ENCODE data around the gene MTMR3.

The MTMR3 gene

DNA sequence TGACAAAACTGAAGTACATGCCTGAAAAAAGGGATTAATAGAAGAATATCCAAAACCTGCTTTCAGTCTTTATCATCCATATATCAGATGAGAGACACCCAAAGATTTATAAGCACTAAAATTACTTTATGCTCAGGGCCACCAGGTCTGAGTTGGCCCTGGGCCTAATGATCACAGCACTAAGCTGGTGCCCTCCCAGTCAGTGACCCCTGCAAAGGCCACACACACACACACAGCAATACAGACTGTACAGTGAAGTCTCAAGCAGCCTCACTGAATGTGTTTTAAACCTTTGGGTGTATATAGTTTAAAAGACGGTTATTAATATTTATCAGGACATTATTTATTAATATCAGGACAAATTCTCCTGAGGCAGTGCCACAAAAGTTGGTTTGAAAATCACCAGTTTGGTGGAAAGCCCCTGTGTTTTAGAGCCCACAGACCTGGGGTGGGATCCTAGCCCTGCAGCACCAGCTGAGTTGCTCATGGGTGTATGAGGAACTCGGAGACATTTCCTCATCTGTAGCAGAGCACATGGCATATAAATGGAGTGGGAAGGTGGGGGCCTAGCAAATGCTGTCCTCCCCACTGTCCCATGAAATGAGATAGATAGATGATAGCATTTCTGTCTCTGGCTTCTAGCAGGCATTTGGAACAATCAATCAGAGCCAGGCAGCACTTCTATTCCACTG, 148.9 kb downstream of the MTMR3 start:
- Histone ChIP-seq H3K4me1 (ENCODE audit: insufficient read depth, poor library complexity, severe bottlenecking) (no peaks in the 10 kb centered on the region), H3K27me3 (ENCODE audit: insufficient read depth, poor library complexity, severe bottlenecking) (no peaks in the 10 kb centered on the region), H3K4me3 (ENCODE audit: severe bottlenecking) (no peak overlapping the region), H3K27ac (ENCODE audit: poor library complexity, severe bottlenecking) (no peak overlapping the region), H3K36me3 (ENCODE audit: low read depth) (no peaks in the 10 kb centered on the region), H3K9me3 (ENCODE audit: severe bottlenecking) (no peaks in the 10 kb centered on the region)
- no peak for DNase-seq (ENCODE audit: low spot score)
- TF ChIP-seq, protein P1, sequence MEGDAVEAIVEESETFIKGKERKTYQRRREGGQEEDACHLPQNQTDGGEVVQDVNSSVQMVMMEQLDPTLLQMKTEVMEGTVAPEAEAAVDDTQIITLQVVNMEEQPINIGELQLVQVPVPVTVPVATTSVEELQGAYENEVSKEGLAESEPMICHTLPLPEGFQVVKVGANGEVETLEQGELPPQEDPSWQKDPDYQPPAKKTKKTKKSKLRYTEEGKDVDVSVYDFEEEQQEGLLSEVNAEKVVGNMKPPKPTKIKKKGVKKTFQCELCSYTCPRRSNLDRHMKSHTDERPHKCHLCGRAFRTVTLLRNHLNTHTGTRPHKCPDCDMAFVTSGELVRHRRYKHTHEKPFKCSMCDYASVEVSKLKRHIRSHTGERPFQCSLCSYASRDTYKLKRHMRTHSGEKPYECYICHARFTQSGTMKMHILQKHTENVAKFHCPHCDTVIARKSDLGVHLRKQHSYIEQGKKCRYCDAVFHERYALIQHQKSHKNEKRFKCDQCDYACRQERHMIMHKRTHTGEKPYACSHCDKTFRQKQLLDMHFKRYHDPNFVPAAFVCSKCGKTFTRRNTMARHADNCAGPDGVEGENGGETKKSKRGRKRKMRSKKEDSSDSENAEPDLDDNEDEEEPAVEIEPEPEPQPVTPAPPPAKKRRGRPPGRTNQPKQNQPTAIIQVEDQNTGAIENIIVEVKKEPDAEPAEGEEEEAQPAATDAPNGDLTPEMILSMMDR (IDR thresholded peaks at IDR 0.05; ENCODE audit: poor library complexity, severe bottlenecking): no peak
- ATAC-seq (ENCODE audit: low read depth): no peak

DNA sequence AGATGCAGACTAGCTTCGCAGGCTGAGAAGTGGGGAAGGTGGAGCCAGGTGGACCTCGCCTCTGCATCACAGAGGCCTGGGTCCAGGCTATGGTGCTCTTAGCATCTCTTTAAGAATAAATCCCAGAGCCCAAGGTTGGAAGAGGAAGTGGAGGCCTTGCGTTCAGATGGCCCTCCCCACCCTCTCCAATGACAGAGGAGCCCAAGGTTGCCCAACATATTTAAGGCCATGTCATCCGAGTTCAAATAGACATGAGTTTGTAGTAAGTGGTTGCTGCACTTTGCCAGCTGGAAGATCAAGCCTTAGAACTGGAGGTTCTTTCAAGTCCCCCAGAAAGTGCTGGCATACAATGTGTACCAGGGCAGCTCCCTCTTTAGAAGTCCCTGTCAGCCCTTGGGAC, 150.2 kb downstream of the MTMR3 start:
- TF ChIP-seq, protein P1 (IDR thresholded peaks at IDR 0.05; ENCODE audit: poor library complexity, severe bottlenecking): no peak

DNA sequence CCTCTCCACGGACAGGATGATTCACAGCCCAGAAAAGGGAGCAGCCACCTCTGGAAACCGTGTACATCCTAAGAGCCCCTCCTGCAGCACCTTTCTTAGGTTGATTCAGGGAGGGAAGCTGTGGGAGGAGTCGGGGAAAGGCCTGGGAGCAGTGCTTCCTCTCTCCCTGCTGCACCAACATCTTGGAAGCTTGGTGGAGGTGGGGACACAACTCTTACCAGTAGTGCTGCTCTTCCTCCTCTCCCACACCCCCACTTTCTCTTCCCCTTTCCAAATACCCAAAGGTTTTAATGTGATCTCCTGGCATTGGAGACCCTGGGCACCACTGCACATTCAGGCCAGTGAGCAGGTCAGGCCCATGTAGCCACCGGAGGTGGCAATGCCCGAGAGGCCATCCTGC, 150.9 kb downstream of the MTMR3 start:
- no peaks in the 10 kb centered on the region for H3K36me3 ChIP-seq (ENCODE audit: low read depth)
- H3K4me1 ChIP-seq (ENCODE audit: insufficient read depth, poor library complexity, severe bottlenecking): peaks cover 8% of the 10 kb centered on the region

More for the DNA sequence above, 150.2 kb downstream of the MTMR3 start:
- no peaks in the 10 kb centered on the region for H3K27me3 ChIP-seq (ENCODE audit: insufficient read depth, poor library complexity, severe bottlenecking)
- H3K9me3 ChIP-seq (ENCODE audit: severe bottlenecking): no peaks in the 10 kb centered on the region
- no peak overlapping the region for H3K4me3 ChIP-seq (ENCODE audit: severe bottlenecking)
- no peaks in the 10 kb centered on the region for H3K36me3 ChIP-seq (ENCODE audit: low read depth)
- ATAC-seq (ENCODE audit: low read depth): no peak
- DNase-seq (ENCODE audit: low spot score): no peak
- H3K27ac ChIP-seq (ENCODE audit: poor library complexity, severe bottlenecking): no peak overlapping the region
- peaks cover 2% of the 10 kb centered on the region for H3K4me1 ChIP-seq (ENCODE audit: insufficient read depth, poor library complexity, severe bottlenecking)

DNA sequence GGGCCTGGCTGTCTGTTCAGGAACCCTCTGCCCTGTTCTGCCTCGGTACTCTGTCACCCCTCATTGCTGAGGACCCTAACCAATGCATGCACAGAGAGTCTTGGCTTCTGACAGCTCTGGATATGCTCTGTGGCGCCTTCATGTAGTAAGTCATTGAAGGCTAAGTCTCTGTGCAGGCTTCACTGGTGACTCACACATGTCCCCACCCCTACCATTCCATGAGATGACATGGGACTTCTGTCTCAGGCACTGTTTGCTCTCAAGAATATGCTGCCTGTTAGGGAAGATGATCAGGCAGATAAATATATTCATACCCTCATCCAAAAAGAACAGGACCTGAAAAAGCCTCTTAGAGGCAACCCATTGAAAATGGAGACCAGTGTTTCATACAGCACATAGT, 153.7 kb downstream of the MTMR3 start:
- no peaks in the 10 kb centered on the region for H3K27me3 ChIP-seq (ENCODE audit: insufficient read depth, poor library complexity, severe bottlenecking)
- TF ChIP-seq, protein P1 (IDR thresholded peaks at IDR 0.05; ENCODE audit: poor library complexity, severe bottlenecking): no peak
- no peak overlapping the region for H3K27ac ChIP-seq (ENCODE audit: poor library complexity, severe bottlenecking)
- DNase-seq (ENCODE audit: low spot score) (no peak), ATAC-seq (ENCODE audit: low read depth) (no peak)
- H3K4me1 ChIP-seq (ENCODE audit: insufficient read depth, poor library complexity, severe bottlenecking): peaks cover 8% of the 10 kb centered on the region
- H3K36me3 ChIP-seq (ENCODE audit: low read depth): no peaks in the 10 kb centered on the region
- no peak overlapping the region for H3K4me3 ChIP-seq (ENCODE audit: severe bottlenecking)
- no peaks in the 10 kb centered on the region for H3K9me3 ChIP-seq (ENCODE audit: severe bottlenecking)

More for the DNA sequence above, 150.9 kb downstream of the MTMR3 start:
- Histone ChIP-seq H3K9me3 (ENCODE audit: severe bottlenecking) (no peaks in the 10 kb centered on the region), H3K4me3 (ENCODE audit: severe bottlenecking) (no peak overlapping the region), H3K27ac (ENCODE audit: poor library complexity, severe bottlenecking) (no peak overlapping the region), H3K27me3 (ENCODE audit: insufficient read depth, poor library complexity, severe bottlenecking) (no peaks in the 10 kb centered on the region)
- ATAC-seq (ENCODE audit: low read depth) (no peak), DNase-seq (ENCODE audit: low spot score) (no peak)
- TF ChIP-seq, protein P1 (IDR thresholded peaks at IDR 0.05; ENCODE audit: poor library complexity, severe bottlenecking): no peak

DNA sequence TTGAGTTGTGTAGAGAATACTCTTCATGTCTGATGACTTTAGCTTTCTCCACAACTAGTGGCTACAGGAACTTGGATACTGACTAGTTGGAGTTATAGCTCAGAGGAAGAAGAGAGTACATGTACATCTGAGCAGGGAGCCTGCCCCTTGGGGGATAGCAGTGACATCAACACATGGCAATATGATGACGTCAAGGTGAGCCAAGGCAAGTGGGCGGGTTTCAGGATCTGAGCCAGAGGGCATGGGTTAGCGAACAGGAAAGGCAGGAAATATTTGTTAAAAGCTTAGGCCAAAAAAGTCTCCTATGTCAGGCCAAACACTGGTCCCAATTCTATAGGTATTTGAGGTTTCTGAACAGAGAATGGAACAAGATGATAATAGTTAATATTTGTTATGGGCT, 155.2 kb downstream of the MTMR3 start:
- no peak for DNase-seq (ENCODE audit: low spot score)
- TF ChIP-seq, protein P1 (IDR thresholded peaks at IDR 0.05; ENCODE audit: poor library complexity, severe bottlenecking): no peak
- no peaks in the 10 kb centered on the region for H3K9me3 ChIP-seq (ENCODE audit: severe bottlenecking)
- H3K4me3 ChIP-seq (ENCODE audit: severe bottlenecking): no peak overlapping the region
- peaks cover 8% of the 10 kb centered on the region for H3K4me1 ChIP-seq (ENCODE audit: insufficient read depth, poor library complexity, severe bottlenecking)
- H3K36me3 ChIP-seq (ENCODE audit: low read depth): no peaks in the 10 kb centered on the region
- no peak for ATAC-seq (ENCODE audit: low read depth)
- no peaks in the 10 kb centered on the region for H3K27me3 ChIP-seq (ENCODE audit: insufficient read depth, poor library complexity, severe bottlenecking)
- H3K27ac ChIP-seq (ENCODE audit: poor library complexity, severe bottlenecking): no peak overlapping the region
